HepG2 (cell line): ENCODE results near the gene LZTS2. TPM values are rescaled to one million over a fixed set of nuclear protein-coding genes. Genes with fewer than 3 reads are reported as not detected.

Source experiments
- ATF4 ChIP-seq, 2 experiments: fragments of 450-650 bp in 1 of 2; sonication (generic) in 1 of 2; formaldehyde crosslinking; IDR thresholded peaks; 2 replicates each; pipeline versions ENCODE4 v1.5.0 to v1.8.0; 2020 to 2022; ENCODE audit warnings: mild to moderate bottlenecking in 1 of 2, missing genetic modification reagents in 1 of 2
- CEBPB ChIP-seq: IDR thresholded peaks from 2 replicates; pipeline ENCODE4 v1.6.1; 2011; ENCODE audit warnings: low read depth, low read length, improper control_type of control experiment, borderline replicate concordance
- CEBPZ ChIP-seq: IDR thresholded peaks from 2 replicates; pipeline ENCODE4 v1.6.1; 2012; ENCODE audit warnings: low read length, improper control_type of control experiment
- CHCHD3 ChIP-seq: sonication (generic); formaldehyde crosslinking; IDR thresholded peaks from 2 replicates; pipeline ENCODE4 v1.8.0; 2022; ENCODE audit warnings: mild to moderate bottlenecking, missing genetic modification reagents, moderate library complexity
- CSRNP1 ChIP-seq: sonication (generic); formaldehyde crosslinking; IDR thresholded peaks from 2 replicates; pipeline ENCODE4 v1.8.1; 2023; ENCODE audit warnings: mild to moderate bottlenecking, missing genetic modification reagents
- IKZF4 ChIP-seq: sonication (generic); formaldehyde crosslinking; IDR thresholded peaks from 2 replicates; pipeline ENCODE4 v1.5.1; 2020; ENCODE audit warnings: borderline replicate concordance, mild to moderate bottlenecking, low read depth, missing genetic modification reagents; ENCODE audit errors: not compliant biosample characterization
- KMT2A ChIP-seq: sonication (generic); formaldehyde crosslinking; IDR thresholded peaks from 2 replicates; pipeline ENCODE4 v1.4.0; 2020; ENCODE audit warnings: missing genetic modification reagents
- NFE2L2 ChIP-seq: fragments of 150-350 bp; IDR thresholded peaks from 2 replicates; pipeline ENCODE4 v1.6.1; 2014; ENCODE audit warnings: low read length
- NR2F6 ChIP-seq, 2 experiments: IDR thresholded peaks; 2 replicates each; pipeline ENCODE4 v1.6.1; 2016; ENCODE audit warnings: antibody characterized with exemption in 1 of 2, mild to moderate bottlenecking in 1 of 2
- TRAFD1 ChIP-seq: sonication (generic); formaldehyde crosslinking; IDR thresholded peaks from 2 replicates; pipeline ENCODE4 v1.5.1; 2020; ENCODE audit warnings: missing genetic modification reagents, mild to moderate bottlenecking, borderline replicate concordance
- ZBTB46 ChIP-seq: sonication (generic); formaldehyde crosslinking; IDR thresholded peaks from 2 replicates; pipeline ENCODE4 v1.4.0; 2020; ENCODE audit warnings: mild to moderate bottlenecking, missing genetic modification reagents, borderline replicate concordance
- ZEB1 ChIP-seq: IDR thresholded peaks from 2 replicates; pipeline ENCODE4 v1.6.1; 2012; ENCODE audit warnings: mild to moderate bottlenecking, low read depth, inconsistent platforms; ENCODE audit not compliant: insufficient replicate concordance
- ZNF276 ChIP-seq: sonication (generic); formaldehyde crosslinking; IDR thresholded peaks from 2 replicates; pipeline ENCODE4 v1.4.0; 2020; ENCODE audit warnings: mild to moderate bottlenecking, low read depth, missing genetic modification reagents
- ZNF33A ChIP-seq: sonication (generic); formaldehyde crosslinking; IDR thresholded peaks from 2 replicates; pipeline ENCODE4 v1.5.1; 2020; ENCODE audit warnings: missing genetic modification reagents, mild to moderate bottlenecking, moderate library complexity, borderline replicate concordance
- ZNF713 ChIP-seq: sonication (generic); formaldehyde crosslinking; IDR thresholded peaks from 2 replicates; pipeline ENCODE4 v1.4.0; 2020; ENCODE audit warnings: mild to moderate bottlenecking, missing genetic modification reagents
- ZSCAN29 ChIP-seq: sonication (generic); formaldehyde crosslinking; conservative IDR thresholded peaks from 2 replicates; pipeline ENCODE4 v1.4.0; 2020; ENCODE audit warnings: mild to moderate bottlenecking, missing genetic modification reagents
- polyA plus RNA-seq, 8 experiments: library from polyadenylated mRNA; depleted of rRNA in 3 of 8; stranded (reverse) in 7 of 8; unstranded in 1 of 8; fragments of >200 nt; fragmentation: Illumina TruSeq in 4 of 8; extraction: Trizol in 4 of 8; gene quantifications; 2 replicates each; pipeline versions ENCODE4 v1.2.1 to v1.2.3, GENCODE V29; 2011 to 2016; ENCODE audit warnings: low read depth in 4 of 8, missing spikeins in 1 of 8, mixed read lengths in 1 of 8; ENCODE audit not compliant: insufficient read depth in 1 of 8
- total RNA-seq, 5 experiments: library from RNA; depleted of rRNA; stranded (reverse); fragments of >200 nt; fragmentation: Illumina TruSeq; extraction: Trizol; gene quantifications; 2 replicates each; pipeline ENCODE4 v1.2.3, GENCODE V29; 2016; ENCODE audit warnings: low read depth in 1 of 5

Gene LZTS2
- total and polyA plus RNA-seq, 2 of the 13 experiments (the other 11 are each of a cell fraction or from before 2014, with no cell fraction given): 43.6 to 65.6 TPM

GRCh38 chr10:101042667-101043362 is 43.2 kb downstream of the LZTS2 start (continued):
- TF ChIP-seq ZNF276 (peak; percentile 55; the same call in 1 of the 2 replicates), KMT2A (CRISPR knock-in tag) (no peak), ZSCAN29 (CRISPR knock-in tag) (peak; percentile 88), CSRNP1 (no peak), ATF4 (CRISPR knock-in tag; IDR thresholded peaks at IDR 0.05) (no peak), NFE2L2 (no peak), CHCHD3 (CRISPR knock-in tag) (no peak), IKZF4 (no peak), ZNF713 (CRISPR knock-in tag) (no peak), CEBPZ (no peak), TRAFD1 (CRISPR knock-in tag) (no peak), ZBTB46 (CRISPR knock-in tag) (no peak), ZEB1 (no peak), NR2F6 (IDR thresholded peaks at IDR 0.05) (peak; percentile 18; the same call in 1 of the 2 replicates), NR2F6 (CRISPR knock-in tag; IDR thresholded peaks at IDR 0.05) (no peak; the same call in 1 of the 2 replicates), ZNF33A (CRISPR knock-in tag) (no peak), CEBPB (no peak)
